ENCODE data around the gene SLC39A7. TPM values are rescaled to one million over a fixed set of nuclear protein-coding genes. Genes with fewer than 3 reads are reported as not detected.
A peak's percentile ranks its signal among the peaks of the same experiment; 100 is the strongest.

SLC39A7 gene
- total RNA-seq, 2 donors from 2014 or later: 123 to 163 TPM

DNA sequence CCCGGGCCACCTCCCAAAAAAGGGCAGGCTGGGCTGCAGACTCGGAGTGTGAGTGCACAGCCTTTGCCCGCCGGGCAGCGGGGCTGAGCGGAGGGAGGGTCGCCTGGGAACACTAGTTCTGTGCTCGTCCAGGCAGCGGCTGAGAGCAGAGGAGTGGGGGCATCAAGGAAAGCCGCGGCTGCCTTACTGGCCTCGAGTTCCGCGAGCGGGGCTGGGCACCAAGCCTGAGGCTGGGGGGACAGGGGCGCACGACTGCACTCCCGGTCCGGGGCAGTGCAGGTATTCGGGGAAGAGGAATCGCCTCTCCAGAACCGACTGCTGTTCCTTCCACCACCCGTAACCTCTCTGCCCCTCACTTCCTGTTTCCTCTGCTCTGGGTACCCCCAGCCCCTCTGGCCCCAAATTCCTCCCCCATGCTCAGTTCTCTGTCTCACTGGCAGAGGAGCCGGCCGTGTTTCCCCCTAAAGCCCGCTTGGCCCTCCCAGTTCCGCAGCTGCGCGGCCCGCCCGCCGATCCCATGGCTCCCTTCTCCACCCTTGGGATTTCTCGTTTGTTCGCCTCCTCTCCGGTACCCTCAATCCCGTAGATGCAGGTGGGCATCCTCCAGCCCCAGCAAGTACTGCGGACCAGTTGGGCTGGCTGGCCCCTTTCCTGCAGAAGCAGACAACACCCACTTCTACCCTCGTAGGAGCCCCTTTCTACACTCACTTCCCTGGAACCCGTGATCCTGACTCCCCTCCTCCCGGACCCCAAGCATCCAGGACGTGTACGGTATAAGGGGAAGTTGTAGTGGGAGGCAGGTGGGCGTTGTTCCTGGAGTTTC is 12.7 kb downstream of the SLC39A7 start:
- H3K4me1 Mint-ChIP-seq: peaks cover 20% of the 10 kb centered on the region
- peak; percentile 81 for DNase-seq
- Histone ChIP-seq H3K4me3 (ENCODE audit: low read length) (peak overlapping the region; percentile 85), H3K27ac (ENCODE audit: low read depth, low read length) (peak overlapping the region; percentile 29), H3K36me3 (ENCODE audit: control insufficient read depth, insufficient read depth, low read length) (peaks cover 20% of the 10 kb centered on the region), H3K27me3 (ENCODE audit: control insufficient read depth, insufficient read depth, low read length, poor library complexity, severe bottlenecking) (peaks cover 26% of the 10 kb centered on the region), H3K4me1 (ENCODE audit: control insufficient read depth, insufficient read depth, low read length) (peaks cover 4% of the 10 kb centered on the region), H3K9ac (ENCODE audit: extremely low read depth, low read length, poor library complexity, severe bottlenecking) (peak overlapping the region; percentile 51), H3K9me3 (ENCODE audit: control insufficient read depth, low read length) (no peaks in the 10 kb centered on the region)
- H3K27me3 Mint-ChIP-seq (ENCODE audit: insufficient read depth): peaks cover 64% of the 10 kb centered on the region
- H3K4me3 Mint-ChIP-seq: peak overlapping the region; percentile 81
- H3K9me3 Mint-ChIP-seq: no peaks in the 10 kb centered on the region
- no peak for TF ChIP-seq CTCF (conservative IDR thresholded peaks at IDR 0.05)
- WGBS, 2 experiments (ENCODE audit: insufficient coverage in 1 of 2, insufficient read length in 1 of 2): 3% methylated on average over 13 to 43 of the region's 43 CpGs
- peak overlapping the region; percentile 39 for H3K27ac Mint-ChIP-seq
- peaks cover 19% of the 10 kb centered on the region for H3K36me3 Mint-ChIP-seq (ENCODE audit: low read depth)

- no peak overlapping the region for H3K27ac ChIP-seq (ENCODE audit: low read depth, low read length)
Measured at GRCh38 chr6:33213989-33214335, 13.3 kb downstream of the SLC39A7 start.

More at GRCh38 chr6:33213989-33214335, 13.3 kb downstream of the SLC39A7 start:
- 29 to 38% methylated on average over 3 to 9 of the region's 9 CpGs for WGBS, 2 experiments (ENCODE audit: insufficient coverage in 1 of 2, insufficient read length in 1 of 2)
- H3K36me3 Mint-ChIP-seq (ENCODE audit: low read depth): peaks cover 19% of the 10 kb centered on the region
- peaks cover 2% of the 10 kb centered on the region for H3K4me1 ChIP-seq (ENCODE audit: control insufficient read depth, insufficient read depth, low read length)
- DNase-seq: peak; percentile 54
- H3K4me3 Mint-ChIP-seq: peak overlapping the region; percentile 81
- H3K4me1 Mint-ChIP-seq: peaks cover 16% of the 10 kb centered on the region
- H3K27me3 Mint-ChIP-seq (ENCODE audit: insufficient read depth): peaks cover 70% of the 10 kb centered on the region
- H3K9ac ChIP-seq (ENCODE audit: extremely low read depth, low read length, poor library complexity, severe bottlenecking): no peak overlapping the region
- peak overlapping the region; percentile 85 for H3K4me3 ChIP-seq (ENCODE audit: low read length)
- TF ChIP-seq CTCF (conservative IDR thresholded peaks at IDR 0.05): no peak
- H3K9me3 Mint-ChIP-seq: no peaks in the 10 kb centered on the region
- H3K27ac Mint-ChIP-seq: peak overlapping the region; percentile 39
- H3K27me3 ChIP-seq (ENCODE audit: control insufficient read depth, insufficient read depth, low read length, poor library complexity, severe bottlenecking): peaks cover 32% of the 10 kb centered on the region
- H3K9me3 ChIP-seq (ENCODE audit: control insufficient read depth, low read length): no peaks in the 10 kb centered on the region
- peaks cover 20% of the 10 kb centered on the region for H3K36me3 ChIP-seq (ENCODE audit: control insufficient read depth, insufficient read depth, low read length)

Measured in endodermal cell (in vitro differentiated cells).